GM21360 (cell line): ENCODE data around the gene METRNL.
"Not testable (repeated sequence)": the region's sequence is repeated elsewhere in the genome, so short reads cannot be mapped to it uniquely, and the experiment has no call there.

ENCODE experiments used
- ATAC-seq: cut with Tn5 transposase; IDR thresholded peaks from one replicate; pipeline ENCODE4 v1.9.1; 2021; ENCODE audit warnings: mild to moderate bottlenecking, moderate library complexity; ENCODE audit not compliant: unreplicated experiment

Gene METRNL

GRCh38 chr17:83079352-83079747 is at the start of gene METRNL:
METRNL (plus strand) TSS chr17:83079609; CDS start chr17:83079816, 207 bp downstream.
- no peak for ATAC-seq

GRCh38 chr17:83030432-83030831 is 49.0 kb upstream of the METRNL start:
- ATAC-seq, result no peak

GRCh38 chr17:83031321-83031945 is 48.0 kb upstream of the METRNL start:
- no peak for ATAC-seq

- ATAC-seq, result not testable (repeated sequence)
These were observed 47.4 kb upstream of the METRNL start for GRCh38 chr17:83031946-83032451.

- no peak for ATAC-seq
These were observed 46.6 kb upstream of the METRNL start for GRCh38 chr17:83032781-83033180.

- no peak for ATAC-seq
These were observed 44.9 kb upstream of the METRNL start for GRCh38 chr17:83034525-83034924.

GRCh38 chr17:83035722-83036121 is 43.7 kb upstream of the METRNL start:
- ATAC-seq, result no peak

GRCh38 chr17:83036193-83036592 is 43.2 kb upstream of the METRNL start:
- no peak for ATAC-seq

- ATAC-seq, result no peak
These were observed 42.7 kb upstream of the METRNL start for GRCh38 chr17:83036666-83037065.

GRCh38 chr17:83037084-83037873 is 42.1 kb upstream of the METRNL start:
- ATAC-seq, result no peak

GRCh38 chr17:83037874-83038165 is 41.6 kb upstream of the METRNL start:
- ATAC-seq, result no peak

GRCh38 chr17:83038983-83039382 is 40.4 kb upstream of the METRNL start:
- ATAC-seq, result not testable (repeated sequence)

GRCh38 chr17:83041305-83041704 is 38.1 kb upstream of the METRNL start:
- no peak for ATAC-seq

- no peak for ATAC-seq
These were observed 36.8 kb upstream of the METRNL start for GRCh38 chr17:83042522-83043158.

GRCh38 chr17:83044479-83044878 is 34.9 kb upstream of the METRNL start:
- ATAC-seq, result not testable (repeated sequence)

- no peak for ATAC-seq
These were observed 32.8 kb upstream of the METRNL start for GRCh38 chr17:83046448-83047181.

- no peak for ATAC-seq
These were observed 32.3 kb upstream of the METRNL start for GRCh38 chr17:83047182-83047478.

- not testable (repeated sequence) for ATAC-seq
These were observed 31.5 kb upstream of the METRNL start for GRCh38 chr17:83047818-83048475.

GRCh38 chr17:83050651-83051395 is 28.6 kb upstream of the METRNL start:
- no peak for ATAC-seq
